GM18951 (cell line): ENCODE data around the gene PROCR.
"Not testable (repeated sequence)": the region's sequence is repeated elsewhere in the genome, so short reads cannot be mapped to it uniquely, and the experiment has no call there.

Source experiments
- POLR2A ChIP-seq: IDR thresholded peaks from 4 replicates; pipeline ENCODE4 v1.6.1; 2011; ENCODE audit warnings: mild to moderate bottlenecking; ENCODE audit not compliant: insufficient read length, insufficient read depth; ENCODE audit errors: extremely low read depth
- in situ Hi-C: fragments of 300-500 bp; cut with MboI; formaldehyde crosslinking; loops from one replicate; pipeline ENCODE4 v1.12.0; 2022; ENCODE audit warnings: low sequenced_read_pairs, mixed read lengths, inconsistent platforms; ENCODE audit not compliant: unreplicated experiment

PROCR gene

GRCh38 chr20:35146920-35147574 lies 24.8 kb upstream of the PROCR start, which contains the start of gene EDEM2:
Gene EDEM2, minus strand, starts transcription at chr20:35147336. Its CDS starts 78 bp downstream, at chr20:35147258.
- TF ChIP-seq POLR2A: peak; percentile 87
- in situ Hi-C loops: no loop called here

- in situ Hi-C loops: not testable (repeated sequence)
Observed at GRCh38 chr20:35147575-35148071, 24.2 kb upstream of the PROCR start.

GRCh38 chr20:35150846-35151579 lies 20.9 kb upstream of the PROCR start:
- TF ChIP-seq POLR2A: no peak
- in situ Hi-C loops: no loop called here

GRCh38 chr20:35151736-35152135 lies 20.1 kb upstream of the PROCR start:
- in situ Hi-C loops: no loop called here
- no peak for TF ChIP-seq POLR2A

- no peak for TF ChIP-seq POLR2A
- in situ Hi-C loops: no loop called here
Observed at GRCh38 chr20:35155936-35156335, 15.9 kb upstream of the PROCR start.

- TF ChIP-seq POLR2A: no peak
- in situ Hi-C loops: no loop called here
Observed at GRCh38 chr20:35156978-35157377, 14.9 kb upstream of the PROCR start.

GRCh38 chr20:35160341-35160740 lies 11.5 kb upstream of the PROCR start:
- in situ Hi-C loops: not testable (repeated sequence)

- in situ Hi-C loops: not testable (repeated sequence)
Observed at GRCh38 chr20:35164531-35164930, 7.3 kb upstream of the PROCR start.

GRCh38 chr20:35165221-35166185 lies 6.4 kb upstream of the PROCR start:
- TF ChIP-seq POLR2A: no peak
- in situ Hi-C loops: no loop called here

- in situ Hi-C loops: no loop called here
- no peak for TF ChIP-seq POLR2A
Observed at GRCh38 chr20:35166242-35166830, 5.5 kb upstream of the PROCR start.

GRCh38 chr20:35167787-35168186 lies 4.1 kb upstream of the PROCR start:
- in situ Hi-C loops: no loop called here
- no peak for TF ChIP-seq POLR2A

GRCh38 chr20:35168701-35169409 lies 3.0 kb upstream of the PROCR start:
- in situ Hi-C loops: not testable (repeated sequence)

- in situ Hi-C loops: no loop called here
- no peak for TF ChIP-seq POLR2A
Observed at GRCh38 chr20:35171438-35171752, 477 bp upstream of the PROCR start.
